GM18508 (cell line): ENCODE measurements around the gene VGLL4.

Experiments used
- ATAC-seq: cut with Tn5 transposase; IDR thresholded peaks from one replicate; pipeline ENCODE4 v1.9.1; 2021; ENCODE audit warnings: moderate number of reproducible peaks; ENCODE audit not compliant: insufficient read depth, unreplicated experiment

Gene VGLL4

DNA sequence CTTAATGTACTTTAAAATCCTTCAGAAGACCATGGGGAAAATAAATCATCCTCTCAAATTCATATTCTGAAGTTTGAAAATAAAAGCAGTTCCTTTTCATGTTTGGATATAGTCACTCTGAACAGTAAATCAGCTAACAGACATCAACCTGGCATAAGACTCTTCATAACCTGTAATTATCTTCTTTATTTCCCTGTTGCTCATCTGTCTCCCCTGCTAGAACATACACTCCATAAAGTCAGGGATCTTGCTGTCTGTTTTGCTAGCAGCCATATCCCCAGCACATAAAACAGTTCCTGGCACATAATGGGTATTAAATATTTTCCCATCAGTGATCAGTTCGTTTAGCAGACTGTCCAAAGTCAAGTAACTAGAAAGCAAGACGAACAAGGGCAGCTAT, 11.2 kb downstream of the VGLL4 start:
- no peak for ATAC-seq

DNA sequence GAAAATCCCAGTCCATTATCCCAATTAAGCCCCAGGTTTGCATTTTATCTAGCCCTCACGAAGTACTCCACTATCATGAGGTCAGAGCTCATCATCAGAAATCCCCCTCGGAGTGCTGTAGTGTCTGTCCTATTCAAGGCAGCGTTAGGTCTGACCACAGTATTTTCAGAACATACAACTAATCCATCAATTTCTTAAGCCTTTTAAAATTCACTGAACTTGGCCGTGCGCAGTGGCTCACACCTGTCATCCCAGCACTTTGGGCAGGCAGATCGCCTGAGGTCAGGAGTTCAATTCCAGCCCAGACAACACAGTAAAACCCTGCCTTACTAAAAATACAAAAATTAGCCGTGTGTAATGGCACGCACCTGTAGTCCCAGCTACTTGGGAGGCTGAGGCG, 11.9 kb downstream of the VGLL4 start:
- ATAC-seq = no peak

DNA sequence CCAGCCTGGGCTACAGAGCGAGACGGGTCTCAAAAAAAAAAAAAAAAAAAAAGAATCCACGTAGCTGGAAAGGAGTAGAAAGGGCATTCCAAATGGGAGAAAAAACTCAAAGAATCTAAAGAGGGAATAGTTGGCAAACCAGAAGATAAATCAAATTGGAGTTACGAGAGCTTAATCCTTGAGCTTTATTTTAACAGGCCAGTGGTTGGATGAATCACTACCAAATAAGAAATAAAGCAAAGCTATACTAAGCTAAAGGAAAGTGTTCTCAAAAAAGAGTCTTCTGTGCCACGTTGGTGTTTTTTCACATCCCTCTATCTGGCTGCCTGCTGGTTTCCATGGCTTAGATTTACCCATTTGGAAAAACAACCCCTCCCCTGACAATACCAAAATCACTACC, 14.0 kb downstream of the VGLL4 start:
- ATAC-seq = no peak

DNA sequence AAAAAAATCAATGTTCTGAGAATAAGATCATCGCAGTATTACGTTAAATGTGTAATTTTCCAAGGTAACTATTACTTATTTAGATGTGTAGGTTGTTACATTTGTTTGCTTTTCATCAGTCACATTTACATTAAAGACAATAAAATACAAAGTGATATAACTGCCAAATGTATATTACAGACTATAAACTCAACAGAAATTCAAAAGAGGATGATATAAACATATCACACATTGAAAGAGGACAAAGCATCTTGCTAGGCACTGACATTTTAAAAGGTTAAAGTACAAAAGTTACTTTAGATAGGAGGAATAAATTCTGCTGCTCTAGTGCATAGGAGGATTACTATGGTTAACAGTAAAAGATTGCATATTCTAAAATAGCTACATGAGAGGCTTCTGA, 16.1 kb downstream of the VGLL4 start:
- no peak for ATAC-seq

DNA sequence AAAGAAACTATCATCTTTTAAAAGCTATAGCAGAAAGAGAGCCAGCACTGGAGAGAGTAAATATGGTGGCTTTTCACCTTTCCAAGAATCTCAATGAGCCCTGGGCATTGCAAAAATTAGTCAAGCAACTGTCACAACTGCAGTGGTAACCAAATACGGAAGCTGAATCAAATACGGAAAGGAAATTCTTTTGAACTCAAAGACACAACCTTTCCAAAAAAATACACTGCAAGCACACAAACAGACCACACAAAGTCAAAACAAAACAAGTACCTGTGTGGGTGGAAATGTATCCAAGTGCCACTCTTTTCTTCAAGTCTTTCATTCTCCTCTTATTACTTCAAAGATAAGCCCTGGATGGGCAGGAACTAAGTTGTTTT, 17.6 kb downstream of the VGLL4 start:
- no peak for ATAC-seq

DNA sequence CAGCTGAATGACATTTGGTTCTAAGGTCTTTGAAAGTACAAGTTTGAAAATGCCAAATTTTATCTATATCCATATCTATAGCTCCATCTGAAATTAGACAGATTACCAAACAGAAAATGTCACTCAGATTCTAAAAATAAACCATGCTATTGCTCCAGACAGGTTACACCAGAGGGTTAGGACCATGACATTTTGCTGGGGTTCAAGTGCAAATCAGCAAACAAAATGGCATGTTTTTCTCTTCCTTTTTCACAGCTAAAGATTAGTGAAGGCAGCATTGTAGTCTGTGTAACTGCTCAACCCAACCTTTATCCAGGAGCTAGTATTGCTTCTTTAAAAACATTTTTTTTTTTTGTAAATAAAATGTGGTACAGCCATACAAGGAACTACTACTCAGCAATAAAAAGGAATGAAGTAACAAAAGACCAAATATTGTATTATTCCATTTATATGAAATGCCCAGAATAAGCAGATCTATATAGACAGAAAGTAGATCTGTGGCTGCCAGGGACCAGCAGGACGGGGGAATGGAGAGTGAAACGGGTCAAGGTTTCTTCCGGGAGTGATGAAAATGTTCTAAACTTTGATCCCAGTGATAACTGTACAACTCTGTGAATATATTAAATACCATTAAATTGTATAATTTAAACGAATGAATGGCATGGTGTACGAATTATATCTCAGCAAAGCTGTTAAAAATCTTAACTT, 18.2 kb downstream of the VGLL4 start:
- ATAC-seq = no peak

DNA sequence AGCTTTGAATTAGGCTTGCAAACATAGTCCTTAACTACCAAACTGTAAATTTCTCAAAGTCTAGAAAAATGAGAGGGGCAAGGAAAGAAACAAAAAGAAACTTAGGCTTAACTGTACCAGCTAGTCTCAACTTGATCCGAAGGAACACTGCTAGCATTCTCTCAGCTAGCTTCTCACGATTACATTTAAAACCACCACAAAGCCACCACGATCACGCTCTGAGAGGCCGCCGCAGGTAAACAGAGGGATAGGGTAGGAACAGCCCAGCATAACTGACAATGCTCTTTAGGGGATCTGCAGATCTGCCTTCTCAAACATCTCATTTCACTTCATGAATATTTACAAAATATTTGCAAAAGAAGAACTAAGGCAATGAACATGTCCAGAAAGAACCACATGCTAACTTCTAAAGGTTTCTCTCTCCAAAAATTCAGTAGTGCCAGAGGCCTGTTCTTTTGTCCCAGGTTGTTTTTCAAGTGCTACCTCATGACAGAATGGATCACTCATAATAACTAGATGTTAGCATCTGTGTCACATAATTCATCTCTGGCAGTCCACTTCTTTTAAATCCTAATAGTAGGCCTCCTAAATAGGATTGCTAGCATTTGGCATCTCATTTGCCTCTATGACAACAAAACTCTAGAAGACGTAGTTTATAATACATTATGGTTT, 18.9 kb downstream of the VGLL4 start:
- no peak for ATAC-seq

DNA sequence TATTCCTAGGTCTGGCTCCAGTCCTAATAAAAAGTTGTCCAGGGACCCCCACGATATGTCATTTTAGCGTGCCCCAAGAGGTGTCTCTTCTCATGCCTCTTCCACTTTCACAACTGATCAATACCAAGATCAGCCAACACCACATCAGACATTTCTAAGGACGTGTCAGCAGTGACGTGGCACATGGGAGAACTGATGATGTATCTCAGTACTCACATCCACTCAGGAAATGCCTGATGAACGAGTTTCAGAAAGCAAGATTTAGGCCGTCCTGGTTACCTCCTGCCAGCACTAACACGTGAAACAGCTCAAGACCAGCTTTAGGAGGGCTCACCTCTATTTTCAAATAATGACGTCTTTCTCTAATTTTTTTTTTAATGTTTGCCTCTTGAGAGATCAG, 19.6 kb downstream of the VGLL4 start:
- ATAC-seq = no peak

DNA sequence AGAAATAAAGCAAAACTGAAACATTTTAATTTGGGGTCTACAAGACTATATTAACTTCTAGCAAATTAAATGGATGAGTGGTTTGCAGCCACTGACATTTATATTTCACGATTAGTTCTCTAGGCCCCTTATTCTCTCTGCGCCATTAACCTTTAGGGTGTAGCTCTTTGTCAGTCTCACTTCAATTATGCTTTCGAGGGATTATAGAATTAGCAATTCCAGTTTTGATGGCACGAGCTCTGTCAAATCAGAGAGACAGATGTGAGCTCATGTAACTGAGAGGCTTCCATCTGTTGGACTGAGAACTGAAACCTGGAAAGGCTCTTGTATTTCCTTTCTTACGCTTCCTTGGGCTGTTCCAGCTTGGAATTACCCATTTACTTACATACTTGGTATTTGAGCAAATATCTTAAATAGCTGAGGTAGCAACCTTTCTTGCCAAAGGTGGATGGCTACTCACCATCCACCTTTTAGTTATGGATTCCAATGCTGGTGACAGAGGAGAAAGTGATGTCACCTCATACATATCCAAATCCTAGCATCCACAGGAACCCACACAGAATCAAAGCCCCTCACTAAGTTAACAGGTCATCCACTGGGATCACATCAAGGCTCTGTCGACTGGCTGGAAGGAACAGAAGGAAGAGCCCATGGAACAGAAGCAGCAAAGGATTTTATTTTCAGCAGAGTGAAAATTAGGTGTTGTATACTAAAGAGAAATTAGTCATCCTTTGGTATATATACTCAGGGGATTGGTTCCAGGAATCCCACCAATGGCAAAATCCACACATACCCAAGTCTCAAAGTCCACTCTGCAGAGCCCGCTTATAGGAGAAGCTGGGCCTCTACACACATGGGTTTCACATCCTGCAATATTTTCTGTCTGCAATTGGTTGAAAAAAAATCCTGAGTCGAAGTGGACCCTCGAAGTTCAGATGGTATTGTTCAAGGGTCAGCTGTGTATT, 20.8 kb downstream of the VGLL4 start:
- no peak for ATAC-seq

DNA sequence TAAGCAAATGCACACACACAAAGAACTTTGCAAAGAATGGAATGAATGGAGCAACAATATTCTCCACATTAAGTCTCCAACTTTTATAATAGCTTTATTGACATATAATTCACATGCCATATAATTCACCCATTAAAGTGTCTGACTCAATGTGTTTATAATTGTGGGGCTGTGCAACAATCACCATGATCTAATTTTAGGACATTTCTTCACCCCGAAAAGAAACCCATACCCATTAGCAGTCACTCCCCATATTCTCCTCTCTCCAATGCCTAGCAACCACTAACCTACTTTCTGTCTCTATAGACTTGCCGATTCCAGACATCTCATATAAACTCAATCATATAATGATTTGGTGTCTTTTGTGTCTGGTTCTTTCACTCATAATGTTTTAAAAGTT, 22.6 kb downstream of the VGLL4 start:
- no peak for ATAC-seq

DNA sequence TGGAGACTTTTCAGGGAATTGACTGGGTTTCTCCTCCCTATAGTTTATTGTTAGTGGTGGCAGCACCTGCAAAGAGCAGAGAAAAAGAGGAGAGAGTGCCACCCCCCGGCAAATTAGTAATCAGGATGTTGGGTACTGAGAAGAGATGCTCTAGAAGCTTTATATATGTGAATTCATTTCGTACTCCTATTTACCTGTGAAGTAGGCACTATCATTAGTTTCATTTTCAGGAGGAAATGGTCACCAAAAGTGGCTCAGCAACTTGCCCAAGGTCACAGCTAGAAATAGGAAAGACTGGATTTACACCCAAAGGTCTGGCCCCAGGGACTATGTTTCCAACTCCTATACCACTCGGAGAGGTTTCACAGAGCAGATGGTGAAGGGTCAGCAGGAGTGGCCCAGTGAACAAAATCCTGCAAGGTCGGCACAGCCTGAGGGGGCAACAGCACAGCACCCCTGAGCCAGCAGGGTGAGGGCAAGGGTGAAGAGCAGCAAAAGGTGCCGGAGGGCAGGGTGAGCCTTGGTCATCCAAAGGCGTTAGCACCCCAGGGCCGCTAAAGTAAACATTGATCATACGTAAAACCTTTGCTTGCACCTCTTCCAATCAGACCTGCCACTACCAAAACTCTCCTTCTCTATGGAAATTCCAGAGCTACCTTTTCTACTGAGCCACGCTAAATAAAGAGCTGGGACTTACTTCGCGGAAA, 23.6 kb downstream of the VGLL4 start:
- no peak for ATAC-seq

DNA sequence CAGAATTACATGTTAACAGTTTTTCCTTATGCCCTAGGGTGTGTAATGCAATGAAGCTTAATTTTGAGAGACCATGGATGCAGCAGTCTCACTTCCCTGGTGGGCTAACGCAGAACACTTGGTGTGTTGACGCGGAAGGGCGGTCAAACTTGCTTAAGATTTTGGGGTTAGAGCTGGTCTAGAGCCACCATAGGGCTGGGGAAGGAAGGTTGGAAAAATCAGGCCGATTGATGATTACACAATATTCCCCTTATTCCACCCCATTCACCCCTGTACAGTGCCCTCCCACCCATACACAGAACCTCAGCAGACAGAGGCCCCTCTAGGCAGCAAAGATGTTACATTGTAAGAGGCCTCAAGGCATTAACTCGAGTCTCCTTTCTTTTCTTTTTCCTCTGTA, 24.3 kb downstream of the VGLL4 start:
- no peak for ATAC-seq

DNA sequence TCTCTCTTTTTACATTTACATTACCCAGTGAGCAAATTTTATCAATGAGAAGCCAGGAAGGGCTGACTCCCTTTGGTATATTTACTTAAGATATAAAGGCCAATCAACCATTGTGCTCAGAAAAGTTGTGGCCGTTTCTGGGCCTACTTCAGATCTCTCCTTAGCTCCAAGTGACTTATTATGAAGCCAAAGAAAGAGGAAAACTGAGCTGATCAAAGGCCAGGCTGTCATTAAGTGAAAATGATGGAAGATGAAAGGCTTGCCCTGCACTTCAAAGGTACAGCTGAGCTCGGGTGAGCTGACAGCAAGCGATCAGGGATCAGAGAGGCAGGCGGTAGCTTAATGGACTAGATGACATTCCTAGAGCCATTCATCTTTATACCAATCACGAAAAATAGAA, 24.8 kb downstream of the VGLL4 start:
- ATAC-seq = no peak

DNA sequence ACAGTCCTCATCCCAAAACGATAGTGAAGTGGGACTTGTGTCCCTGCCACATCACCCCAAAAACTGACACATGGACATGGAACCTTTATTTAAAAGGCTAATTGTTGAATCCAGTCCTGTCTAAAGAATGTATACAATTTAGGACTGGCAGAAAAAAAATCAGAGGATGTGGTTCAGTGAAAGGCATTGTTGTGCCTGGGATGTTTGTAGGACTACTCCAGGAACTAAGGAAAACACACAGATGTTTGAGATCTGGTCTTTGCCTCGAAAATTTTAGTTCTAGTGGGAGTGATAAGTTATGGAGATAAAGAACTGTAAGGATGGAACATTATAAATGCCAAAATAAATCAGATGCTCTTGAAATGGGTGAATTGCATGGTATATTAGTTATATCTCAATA, 27.2 kb downstream of the VGLL4 start:
- ATAC-seq = no peak

DNA sequence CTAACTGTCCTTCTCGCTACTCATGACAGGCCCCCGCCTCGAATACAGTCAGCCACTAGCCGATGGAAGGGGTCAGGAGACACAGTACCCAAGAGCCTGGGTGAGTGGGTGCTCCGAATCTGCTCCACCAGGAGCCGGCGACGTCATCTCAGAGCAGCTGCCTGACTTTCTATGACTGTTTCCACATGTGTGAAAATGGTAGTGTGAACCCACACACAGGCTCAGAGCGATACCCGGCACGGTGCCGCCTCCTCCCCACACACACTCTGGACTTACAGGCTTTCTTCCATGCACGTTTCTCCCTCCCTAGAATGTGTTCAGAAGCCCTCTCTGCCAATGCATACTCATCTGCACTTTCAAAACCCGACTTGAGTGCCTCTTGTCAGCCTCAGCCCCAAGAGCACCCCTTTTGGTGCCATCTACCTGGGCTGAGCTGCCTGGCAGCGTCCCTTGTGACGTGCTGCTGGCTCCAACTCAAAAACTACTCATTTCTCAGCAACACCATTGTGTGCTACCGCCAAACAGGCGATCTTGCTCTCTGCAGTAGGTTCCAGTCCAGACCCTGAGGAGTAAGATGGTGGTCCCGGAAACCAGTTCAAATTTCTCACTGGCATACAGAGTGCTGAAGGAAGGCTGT, 29.7 kb downstream of the VGLL4 start:
- no peak for ATAC-seq

DNA sequence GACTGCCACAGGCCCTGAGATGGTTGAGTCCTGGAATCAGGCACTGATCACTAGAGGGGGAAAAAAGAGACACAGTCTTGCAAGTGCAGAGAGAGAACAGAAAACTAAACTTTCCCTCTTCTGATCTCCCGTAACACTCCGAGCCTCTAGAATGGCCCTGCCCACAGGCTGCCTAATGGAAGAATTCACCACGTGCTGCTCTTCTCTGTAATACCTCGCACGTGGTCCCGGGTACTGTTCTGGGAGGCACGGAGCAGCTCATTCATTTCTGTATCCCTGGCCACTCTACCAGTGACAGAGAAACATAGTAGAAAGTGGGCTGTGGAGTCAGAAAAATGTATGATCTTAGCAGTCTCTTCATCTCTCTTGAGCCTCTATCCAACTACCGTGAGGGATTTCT, 30.4 kb downstream of the VGLL4 start:
- no peak for ATAC-seq

DNA sequence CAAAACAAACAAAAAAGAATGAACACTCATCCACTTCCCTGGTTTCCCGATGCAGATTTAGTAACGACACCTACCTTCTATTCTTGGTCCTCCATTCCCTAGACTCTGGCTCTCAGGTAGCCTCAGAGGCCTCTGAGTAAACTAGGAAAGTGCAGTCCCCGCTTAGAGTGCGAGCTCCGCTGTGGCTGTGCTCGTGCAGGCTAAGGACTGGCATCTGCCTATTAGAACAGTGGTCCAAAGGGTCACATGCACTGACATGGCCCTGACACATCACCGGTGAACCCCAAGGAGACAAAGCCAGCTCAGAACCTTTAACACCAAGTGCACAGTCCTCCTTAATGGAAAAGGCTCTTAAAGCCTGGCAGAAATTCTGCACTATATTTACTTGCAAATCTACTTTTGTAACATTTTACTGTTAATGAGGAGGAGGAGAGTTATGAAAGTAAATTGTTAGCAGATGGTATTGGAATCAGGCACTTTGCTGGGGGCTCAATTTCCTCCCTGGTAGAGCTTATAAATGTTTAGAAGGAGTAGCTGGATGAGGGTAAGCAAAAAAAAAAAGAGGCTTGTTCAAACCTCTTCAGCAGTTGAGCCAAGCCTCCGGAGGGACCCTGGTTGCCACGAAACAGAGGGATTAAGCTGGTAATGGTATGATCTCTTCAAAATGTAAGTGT, 31.1 kb downstream of the VGLL4 start:
- ATAC-seq = no peak

DNA sequence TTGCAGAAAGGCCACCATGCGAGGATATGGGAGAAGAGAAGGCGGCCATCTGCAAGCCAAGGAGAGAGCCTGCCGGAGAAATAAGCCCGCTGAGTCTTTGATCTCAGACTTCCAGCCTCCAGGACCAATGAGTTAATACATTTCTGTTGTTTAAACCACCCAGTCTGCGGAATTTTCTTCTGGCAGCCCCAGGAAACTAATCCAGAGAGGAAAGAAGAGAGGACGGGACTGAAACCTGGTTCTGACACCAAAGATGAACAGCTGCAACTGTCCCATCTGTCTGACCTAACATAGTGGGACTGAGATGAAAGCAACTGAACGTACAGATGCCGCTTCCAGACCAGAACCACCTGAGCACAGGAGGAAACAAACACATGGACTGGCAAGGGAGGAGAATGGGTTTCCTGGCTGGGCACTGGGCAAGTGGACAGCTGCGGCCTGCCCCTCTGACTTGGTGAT, 32.3 kb downstream of the VGLL4 start:
- ATAC-seq = no peak

DNA sequence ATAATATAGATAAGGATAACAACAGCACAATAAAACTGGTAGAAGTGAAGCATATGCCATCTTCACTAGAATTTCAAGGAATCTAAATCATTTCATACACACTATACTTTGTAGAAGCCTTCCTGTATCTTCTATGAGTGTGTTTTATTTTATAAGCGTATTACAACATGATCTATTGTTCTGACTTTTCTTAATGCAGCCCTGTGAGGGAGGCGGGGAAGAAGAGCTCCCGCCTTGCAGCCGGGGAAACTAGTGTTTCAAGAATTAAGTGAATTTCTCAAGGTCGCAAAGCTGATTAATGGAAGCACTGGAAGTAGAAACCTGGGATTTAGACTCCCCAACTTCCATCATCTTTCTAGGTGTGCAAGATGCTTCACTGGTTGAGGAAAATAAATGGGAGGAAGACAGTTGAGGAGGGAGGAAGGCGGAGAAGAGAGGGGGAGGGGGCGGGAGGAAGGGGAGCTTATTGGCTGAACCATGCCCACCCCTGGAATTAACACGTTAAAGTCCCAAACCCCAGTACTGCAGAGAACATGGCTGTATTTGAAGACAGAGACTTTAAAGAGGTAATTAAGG, 32.9 kb downstream of the VGLL4 start:
- no peak for ATAC-seq
